ENCODE data around the gene ATG16L2.

- TF ChIP-seq CTCF (IDR thresholded peaks at IDR 0.05; ENCODE audit: insufficient read depth, low read depth, low read length) (no peak), EZH2 (IDR thresholded peaks at IDR 0.05; ENCODE audit: insufficient read depth, low read length) (no peak)
These were observed 37.1 kb upstream of the ATG16L2 start for GRCh38 chr11:72776844-72777754.

Measured in astrocyte (in vitro differentiated cells and primary cell).